IMR-90 (cell line): ENCODE measurements around the gene HMG20B. TPM values are rescaled to one million over a fixed set of nuclear protein-coding genes. Genes with fewer than 3 reads are reported as not detected.

Experiments
- ATAC-seq: fragments of 200-7000 bp; cut with Tn5 transposase; 2 replicates; pipeline ENCODE4 v1.9.1; 2020; ENCODE audit warnings: low read depth, mild to moderate bottlenecking, moderate library complexity
- BruUV-seq: library from RNA; stranded (reverse); fragments of 400-500 nt; replicated peaks from 2 replicates; lab custom pipeline; 2021; lab: Mats Ljungman, UMichigan
- CTCF ChIA-PET: fragments of 300-600 bp; formaldehyde crosslinking; extraction: SDS; loops from one replicate; lab custom pipeline; 2021; ENCODE audit warnings: antibody characterized with exemption; lab: Yijun Ruan, JAX
- POLR2A ChIA-PET: fragments of 300-600 bp; sonication (Branson Sonifier 250); formaldehyde crosslinking; loops from one replicate; lab custom pipeline; 2022; ENCODE audit warnings: antibody characterized with exemption; ENCODE audit not compliant: unreplicated experiment; lab: Charles Lee
- DNase-seq: peaks from one replicate; pipeline ENCODE4 v3.0.0; 2013
- H2AFZ ChIP-seq: replicated peaks from 2 replicates; pipeline ENCODE3; 2013; ENCODE audit warnings: low read length, mild to moderate bottlenecking; ENCODE audit not compliant: poor library complexity
- H2AK5ac ChIP-seq: 2 replicates; pipeline ENCODE4 v1.6.1; 2013; ENCODE audit warnings: low read depth, low read length, inconsistent platforms
- H2AK9ac ChIP-seq: replicated peaks from 2 replicates; pipeline ENCODE3; 2013; ENCODE audit warnings: mild to moderate bottlenecking, low read depth, low read length, moderate library complexity; ENCODE audit not compliant: poor library complexity
- H2BK120ac ChIP-seq: 2 replicates; pipeline ENCODE4 v1.6.1; 2013; ENCODE audit warnings: low read depth, low read length, inconsistent platforms
- H2BK15ac ChIP-seq: 3 replicates; pipeline ENCODE4 v1.6.1; 2013; ENCODE audit warnings: low read depth, low read length, inconsistent platforms
- H2BK20ac ChIP-seq: 2 replicates; pipeline ENCODE4 v1.6.1; 2013; ENCODE audit warnings: low read depth, mild to moderate bottlenecking, inconsistent platforms, low read length, moderate library complexity
- H2BK5ac ChIP-seq: 2 replicates; pipeline ENCODE4 v1.6.1; 2013; ENCODE audit warnings: mild to moderate bottlenecking, low read depth, low read length, inconsistent platforms; ENCODE audit not compliant: poor library complexity, severe bottlenecking
- H3K14ac ChIP-seq: replicated peaks from 2 replicates; pipeline ENCODE4 v1.6.1; 2013; ENCODE audit warnings: low read depth, low read length, inconsistent platforms
- H3K18ac ChIP-seq: 2 replicates; pipeline ENCODE4 v1.6.1; 2013; ENCODE audit warnings: low read depth, low read length, control low read depth
- H3K23ac ChIP-seq: 2 replicates; pipeline ENCODE4 v1.6.1; 2013; ENCODE audit warnings: low read depth, low read length, inconsistent platforms
- H3K27ac ChIP-seq: 2 replicates; pipeline ENCODE4 v1.5.1; 2013; ENCODE audit warnings: mild to moderate bottlenecking, control low read depth, low read length; ENCODE audit not compliant: insufficient read depth
- H3K27me3 ChIP-seq: 2 replicates; pipeline ENCODE4 v1.6.1; 2013; ENCODE audit warnings: low read length; ENCODE audit not compliant: control insufficient read depth, insufficient read depth
- H3K36me3 ChIP-seq: 2 replicates; pipeline ENCODE4 v1.6.1; 2013; ENCODE audit warnings: low read length, mixed read lengths; ENCODE audit not compliant: control insufficient read depth, insufficient read depth
- H3K4ac ChIP-seq: 2 replicates; pipeline ENCODE4 v1.6.1; 2013; ENCODE audit warnings: low read depth, low read length, inconsistent platforms
- H3K4me1 ChIP-seq: 2 replicates; pipeline ENCODE4 v1.6.1; 2013; ENCODE audit warnings: low read length, mixed read lengths; ENCODE audit not compliant: control insufficient read depth, insufficient read depth
- H3K4me2 ChIP-seq: 2 replicates; pipeline ENCODE4 v1.6.1; 2013; ENCODE audit warnings: low read depth, mild to moderate bottlenecking, control low read depth, low read length, moderate library complexity
- H3K4me3 ChIP-seq: 2 replicates; pipeline ENCODE4 v1.5.1; 2013; ENCODE audit warnings: low read depth, mild to moderate bottlenecking, control low read depth, low read length, moderate library complexity; ENCODE audit not compliant: insufficient read depth
- H3K56ac ChIP-seq: 2 replicates; pipeline ENCODE4 v1.6.1; 2013; ENCODE audit warnings: low read length, inconsistent platforms; ENCODE audit not compliant: insufficient read depth; ENCODE audit errors: extremely low read depth
- H3K79me1 ChIP-seq, 2 experiments: 2 replicates each; pipeline ENCODE4 v1.6.1; 2013; ENCODE audit warnings: low read length in 2 of 2, inconsistent platforms in 1 of 2, low read depth in 1 of 2
- H3K9ac ChIP-seq: 2 replicates; pipeline ENCODE4 v1.6.1; 2013; ENCODE audit warnings: low read depth, low read length, control low read depth
- H3K9me1 ChIP-seq: 2 replicates; pipeline ENCODE4 v1.6.1; 2013; ENCODE audit warnings: low read length, inconsistent platforms; ENCODE audit not compliant: insufficient read depth
- H3K9me3 ChIP-seq: 2 replicates; pipeline ENCODE4 v1.6.1; 2013; ENCODE audit warnings: low read length; ENCODE audit not compliant: control insufficient read depth, insufficient read depth
- H4K20me1 ChIP-seq: 2 replicates; pipeline ENCODE4 v1.6.1; 2013; ENCODE audit warnings: low read length, inconsistent platforms; ENCODE audit not compliant: insufficient read depth
- H4K5ac ChIP-seq: 2 replicates; pipeline ENCODE4 v1.6.1; 2013; ENCODE audit warnings: mild to moderate bottlenecking, low read depth, low read length, control low read depth
- H4K8ac ChIP-seq, 2 experiments: 2 replicates each; pipeline ENCODE4 v1.6.1; 2013; ENCODE audit warnings: low read depth in 2 of 2, low read length in 2 of 2, control low read depth in 1 of 2, inconsistent platforms in 1 of 2
- H4K91ac ChIP-seq: 2 replicates; pipeline ENCODE4 v1.6.1; 2013; ENCODE audit warnings: low read depth, low read length, inconsistent platforms; ENCODE audit not compliant: insufficient read depth
- CTCF ChIP-seq: conservative IDR thresholded peaks from 2 replicates; pipeline ENCODE4 v1.5.1; 2012; ENCODE audit warnings: mild to moderate bottlenecking, low read depth, low read length, improper control_type of control experiment
- ELK1 ChIP-seq: fragments of 150-350 bp; IDR thresholded peaks from 2 replicates; pipeline ENCODE4 v1.6.1; 2016; ENCODE audit warnings: low read depth, mild to moderate bottlenecking, low read length, moderate library complexity, borderline replicate concordance
- FOS ChIP-seq: fragments of 150-350 bp; IDR thresholded peaks from 2 replicates; pipeline ENCODE4 v1.6.1; 2016; ENCODE audit warnings: low read depth, low read length
- MAFK ChIP-seq: IDR thresholded peaks from 2 replicates; pipeline ENCODE4 v1.6.1; 2012; ENCODE audit warnings: low read depth, low read length, improper control_type of control experiment
- POLR2A ChIP-seq: IDR thresholded peaks from 2 replicates; pipeline ENCODE4 v1.6.1; 2012; ENCODE audit warnings: mild to moderate bottlenecking, low read depth, low read length
- RFX5 ChIP-seq: IDR thresholded peaks from 2 replicates; pipeline ENCODE4 v1.8.0; 2012; ENCODE audit warnings: low read depth, mild to moderate bottlenecking, low read length, moderate library complexity
- WGBS, 2 experiments: methylation state at CpG; one replicate each; pipeline versions ENCODE4 v1.1.5 to v1.1.7; 2013; ENCODE audit warnings: missing lambda C conversion rate in 2 of 2; ENCODE audit not compliant: insufficient read length in 1 of 2; ENCODE audit errors: extremely low coverage in 2 of 2; 5-methylcytosine and 5-hydroxymethylcytosine counted together
- dilution Hi-C: fragments of 300-500 bp; cut with HindIII; formaldehyde crosslinking; loops from one replicate; pipeline ENCODE4 v1.14.3; 2018; ENCODE audit warnings: low sequenced_read_pairs; ENCODE audit not compliant: unreplicated experiment
- in situ Hi-C: fragments of 300-500 bp; cut with MboI; formaldehyde crosslinking; loops from 3 replicates; pipeline ENCODE4 v1.14.3; 2019; ENCODE audit warnings: low sequenced_read_pairs, inconsistent platforms, mixed read lengths
- intact Hi-C: fragments of 100-400 bp; cut with micrococcal nuclease; formaldehyde crosslinking; loops from 2 replicates; pipeline ENCODE4 v1.10.0; 2022
- polyA plus RNA-seq, 3 experiments: library from polyadenylated mRNA; depleted of rRNA; stranded (reverse); fragments of >200 nt; gene quantifications; 2 replicates each; pipeline ENCODE4 v1.2.3, GENCODE V29; 2012; ENCODE audit warnings: low replicate concordance in 1 of 3
- total RNA-seq: library from RNA; depleted of rRNA; stranded (reverse); fragments of >200 nt; gene quantifications from 2 replicates; pipeline ENCODE4 v1.2.3, GENCODE V29; 2012

HMG20B gene
- total and polyA plus RNA-seq, 2 of the 4 experiments (the other 2 are of a cell fraction) = 57.5 to 63.8 TPM

GRCh38 chr19:3534375-3535234, 38.1 kb upstream of the HMG20B start (continued):
- no peak for TF ChIP-seq RFX5

GRCh38 chr19:3535235-3535535, 37.6 kb upstream of the HMG20B start:
- Histone ChIP-seq H3K4me2 (no peak overlapping the region), H3K4ac (no peak overlapping the region), H4K5ac (no peak overlapping the region), H3K79me1 (peaks cover 9 to 31% of the 10 kb centered on the region in 2 experiments; a peak in 3 of 4 replicates), H3K9me3 (no peaks in the 10 kb centered on the region), H4K91ac (no peak overlapping the region), H3K56ac (no peak overlapping the region), H2BK5ac (no peak overlapping the region), H3K36me3 (peaks cover 61% of the 10 kb centered on the region), H3K9me1 (0 out of 2 replicates have a peak, but pooled peaks cover 2% of the 10 kb centered on the region), H3K27ac (no peak overlapping the region), H3K27me3 (no peaks in the 10 kb centered on the region), H2BK15ac (no peak overlapping the region), H2AFZ (peak overlapping the region; percentile 43), H4K20me1 (peaks cover 30% of the 10 kb centered on the region), H2BK120ac (no peak overlapping the region), H3K4me1 (no peaks in the 10 kb centered on the region), H3K14ac (no peak overlapping the region), H3K18ac (no peak overlapping the region), H3K4me3 (no peak overlapping the region), H2BK20ac (no peak overlapping the region), H3K9ac (no peak overlapping the region), H3K23ac (no peak overlapping the region), H2AK5ac (no peak overlapping the region), H2AK9ac (no peak overlapping the region), H4K8ac (no peak overlapping the region)
- in situ Hi-C loops = no loop called here
- ATAC-seq (no peak), DNase-seq (no peak)
- BruUV-seq = TSS peak; percentile 50
- intact Hi-C loops = no loop called here
- TF ChIP-seq POLR2A = no peak
- no peak for TF ChIP-seq FOS
- TF ChIP-seq MAFK = no peak
- TF ChIP-seq RFX5 = no peak
- no peak for TF ChIP-seq ELK1
- no peak for TF ChIP-seq CTCF
- dilution Hi-C loops = no loop called here
- CTCF ChIA-PET = no interaction called here
- WGBS, 2 experiments = 100% methylated on average over 7 of the region's 9 CpGs; no CpG with 5 or more reads in 1 of the 2 experiments
- POLR2A ChIA-PET = no interaction called here
